H1 (cell line): ENCODE measurements around the gene PPP1R12B. TPM values are rescaled to one million over a fixed set of nuclear protein-coding genes. Genes with fewer than 3 reads are reported as not detected.
A peak's percentile ranks its signal among the peaks of the same experiment; 100 is the strongest.

Source experiments
- CTCF ChIA-PET: fragments of 300-600 bp; sonication (Branson Sonifier 250); formaldehyde crosslinking; loops from one replicate; lab custom pipeline; 2021; ENCODE audit not compliant: partially characterized antibody; lab: Charles Lee
- POLR2A ChIA-PET: fragments of 300-600 bp; sonication (Branson Sonifier 250); formaldehyde crosslinking; loops from one replicate; lab custom pipeline; 2021; ENCODE audit warnings: inconsistent platforms; ENCODE audit not compliant: partially characterized antibody; lab: Charles Lee
- DNase-seq, 2 experiments: peaks; one replicate each; pipeline versions ENCODE4 v3.0.0 to v3.0.0-alpha.2; 2010 to 2022; ENCODE audit warnings: low spot score in 2 of 2, low read depth in 1 of 2, mixed read lengths in 1 of 2
- FAIRE-seq: peaks from 2 replicates; lab custom pipeline; 2011; peaks lifted over from hg19 to GRCh38; lab: Jason Lieb, UNC
- H2AFZ ChIP-seq: 2 replicates; pipeline ENCODE4 v1.8.1; 2012; ENCODE audit warnings: low read length, inconsistent platforms
- H2AK5ac ChIP-seq: 2 replicates; pipeline ENCODE4 v1.6.1; 2013; ENCODE audit warnings: low read depth, low read length
- H2BK120ac ChIP-seq: replicated peaks from 2 replicates; pipeline ENCODE3; 2013; ENCODE audit warnings: low read depth, low read length, inconsistent platforms
- H2BK12ac ChIP-seq: 2 replicates; pipeline ENCODE4 v1.6.1; 2013; ENCODE audit warnings: low read depth, low read length
- H2BK15ac ChIP-seq: 2 replicates; pipeline ENCODE4 v1.6.1; 2013; ENCODE audit warnings: low read length
- H2BK20ac ChIP-seq: 2 replicates; pipeline ENCODE4 v1.6.1; 2013; ENCODE audit warnings: low read length
- H2BK5ac ChIP-seq: 2 replicates; pipeline ENCODE4 v1.6.1; 2013; ENCODE audit warnings: low read depth, low read length
- H3K14ac ChIP-seq: 2 replicates; pipeline ENCODE4 v1.6.1; 2013; ENCODE audit warnings: inconsistent platforms; ENCODE audit not compliant: insufficient read length
- H3K18ac ChIP-seq: 2 replicates; pipeline ENCODE4 v1.6.1; 2013; ENCODE audit warnings: low read length; ENCODE audit errors: extremely low read depth
- H3K23ac ChIP-seq: 2 replicates; pipeline ENCODE4 v1.6.1; 2013; ENCODE audit warnings: inconsistent platforms; ENCODE audit not compliant: insufficient read length
- H3K23me2 ChIP-seq: 2 replicates; pipeline ENCODE4 v1.6.1; 2013; ENCODE audit warnings: low read depth, low read length
- H3K27ac ChIP-seq: 2 replicates; pipeline ENCODE4 v1.6.1; 2011; ENCODE audit warnings: low read depth, low read length, inconsistent platforms
- H3K27me3 ChIP-seq, 4 experiments: replicated peaks in 1 of 4; 1 replicate in 1 of 4; 2 replicates in 3 of 4; pipeline versions ENCODE4 v1.6.1 to v1.8.1; 2011 to 2013; ENCODE audit warnings: low read length in 3 of 4, mild to moderate bottlenecking in 3 of 4, inconsistent platforms in 2 of 4, mixed read lengths in 2 of 4, moderate library complexity in 1 of 4; ENCODE audit not compliant: control insufficient read depth in 3 of 4, insufficient read depth in 3 of 4; ENCODE audit errors: extremely low read depth in 1 of 4
- H3K36me3 ChIP-seq, 4 experiments: 2 replicates each; pipeline versions ENCODE4 v1.6.1 to v1.8.1; 2011 to 2013; ENCODE audit warnings: mild to moderate bottlenecking in 4 of 4, low read length in 3 of 4, moderate library complexity in 2 of 4, control low read depth in 1 of 4, inconsistent platforms in 1 of 4; ENCODE audit not compliant: insufficient read depth in 4 of 4, control insufficient read depth in 2 of 4
- H3K4ac ChIP-seq: replicated peaks from 2 replicates; pipeline ENCODE3; 2013; ENCODE audit warnings: low read length, low read depth, mixed read lengths, inconsistent platforms; ENCODE audit not compliant: insufficient read length
- H3K4me1 ChIP-seq, 4 experiments: replicated peaks in 1 of 4; 1 replicate in 1 of 4; 2 replicates in 3 of 4; pipeline versions ENCODE4 v1.6.1 to v1.8.1; 2011 to 2013; ENCODE audit warnings: low read length in 3 of 4, inconsistent platforms in 2 of 4, mixed read lengths in 1 of 4; ENCODE audit not compliant: insufficient read depth in 4 of 4, control insufficient read depth in 3 of 4
- H3K4me2 ChIP-seq, 2 experiments: 2 replicates each; pipeline versions ENCODE4 v1.6.1 to v1.8.1; 2011 to 2013; ENCODE audit warnings: low read depth in 2 of 2, low read length in 2 of 2, control low read depth in 1 of 2, inconsistent platforms in 1 of 2, mild to moderate bottlenecking in 1 of 2; ENCODE audit not compliant: insufficient read depth in 1 of 2
- H3K4me3 ChIP-seq, 4 experiments: fragments of 200-600, 300-600 bp in 1 of 4; sonication (generic), shearing (Covaris generic), sonication (Bioruptor Twin) in 1 of 4; 2 replicates each; pipeline versions ENCODE4 v1.5.1 to v1.8.1; 2011 to 2016; ENCODE audit warnings: low read length in 4 of 4, low read depth in 3 of 4, control low read depth in 2 of 4, inconsistent platforms in 2 of 4, mild to moderate bottlenecking in 2 of 4, mixed read lengths in 1 of 4, moderate library complexity in 1 of 4; ENCODE audit not compliant: insufficient read depth in 2 of 4; ENCODE audit errors: extremely low read depth in 1 of 4
- H3K56ac ChIP-seq: replicated peaks from 2 replicates; pipeline ENCODE3; 2013; ENCODE audit warnings: low read depth, mild to moderate bottlenecking, mixed read lengths, low read length, inconsistent platforms; ENCODE audit not compliant: insufficient read length
- H3K79me1 ChIP-seq: 2 replicates; pipeline ENCODE4 v1.6.1; 2013; ENCODE audit warnings: low read depth, low read length, control low read depth
- H3K79me2 ChIP-seq, 2 experiments: 2 replicates each; pipeline versions ENCODE4 v1.6.1 to v1.8.1; 2012 to 2013; ENCODE audit warnings: low read length in 2 of 2, mild to moderate bottlenecking in 2 of 2, inconsistent platforms in 1 of 2; ENCODE audit not compliant: insufficient read depth in 2 of 2, control insufficient read depth in 1 of 2
- H3K9ac ChIP-seq, 4 experiments: replicated peaks in 1 of 4; 1 replicate in 1 of 4; 2 replicates in 3 of 4; pipeline versions ENCODE4 v1.6.1 to v1.8.1; 2011 to 2013; ENCODE audit warnings: low read depth in 3 of 4, low read length in 3 of 4, control low read depth in 2 of 4, mild to moderate bottlenecking in 2 of 4, moderate library complexity in 2 of 4, inconsistent platforms in 1 of 4; ENCODE audit errors: extremely low read depth in 1 of 4
- H3K9me3 ChIP-seq, 2 experiments: 2 replicates each; pipeline versions ENCODE4 v1.6.1 to v1.8.1; 2012 to 2013; ENCODE audit warnings: mild to moderate bottlenecking in 2 of 2, moderate library complexity in 2 of 2, control low read depth in 1 of 2, inconsistent platforms in 1 of 2, low read depth in 1 of 2, low read length in 1 of 2, mixed read lengths in 1 of 2; ENCODE audit not compliant: insufficient read depth in 2 of 2
- H4K20me1 ChIP-seq, 2 experiments: replicated peaks in 1 of 2; 2 replicates each; pipeline versions ENCODE3 to v1.8.1; 2011 to 2013; ENCODE audit warnings: inconsistent platforms in 2 of 2, low read length in 2 of 2, mild to moderate bottlenecking in 1 of 2; ENCODE audit not compliant: insufficient read depth in 2 of 2, control insufficient read depth in 1 of 2
- H4K5ac ChIP-seq: 2 replicates; pipeline ENCODE4 v1.6.1; 2013; ENCODE audit warnings: low read length, low read depth, mixed read lengths, inconsistent platforms; ENCODE audit not compliant: insufficient read length
- H4K8ac ChIP-seq: 2 replicates; pipeline ENCODE4 v1.8.0; 2013; ENCODE audit warnings: mild to moderate bottlenecking, moderate library complexity, low read length, inconsistent platforms; ENCODE audit not compliant: insufficient read depth; ENCODE audit errors: extremely low read depth
- H4K91ac ChIP-seq: replicated peaks from 2 replicates; pipeline ENCODE3; 2013; ENCODE audit warnings: low read length, mixed read lengths, inconsistent platforms; ENCODE audit not compliant: insufficient read length
- polyA plus RNA-seq, 7 experiments: library from polyadenylated mRNA; depleted of rRNA in 3 of 7; stranded (reverse) in 5 of 7; unstranded in 2 of 7; fragments of >200 nt in 5 of 7; fragments of 200-250 nt in 2 of 7; gene quantifications; 1 replicate in 5 of 7; 2 replicates in 1 of 7; 4 replicates in 1 of 7; pipeline versions ENCODE4 v1.2.1 to v1.2.3, GENCODE V29; 2011 to 2013; ENCODE audit warnings: missing spikeins in 2 of 7, mixed read lengths in 2 of 7
- total RNA-seq: library from RNA; stranded (reverse); fragmentation: NEBNext Ultra II Directional; extraction: Animal tissue kit (Norgen Biotek cat#: 25700); gene quantifications from 2 replicates; pipeline ENCODE4 v1.2.1, GENCODE V29; 2021

PPP1R12B gene
- total and polyA plus RNA-seq, 2 of the 8 experiments (the other 6 are each of a cell fraction or from before 2014, with no cell fraction given), result 7.9 to 18.7 TPM

GRCh38 chr1:202569393-202570322 lies 221.2 kb downstream of the PPP1R12B start:
- Histone ChIP-seq H4K8ac (no peak overlapping the region), H3K79me2 (no peaks in the 10 kb centered on the region), H4K20me1 (no peaks in the 10 kb centered on the region), H3K9ac (no peak overlapping the region), H3K4me2 (no peak overlapping the region), H3K27ac (no peak overlapping the region), H3K4me1 (peaks cover 4 to 25% (median 15%) of the 10 kb centered on the region in 4 experiments; a peak in 6 of 7 replicates), H2BK5ac (no peak overlapping the region), H3K56ac (no peak overlapping the region), H2BK20ac (no peak overlapping the region; the same call in 1 of the 2 replicates), H4K5ac (no peak overlapping the region), H3K36me3 (no peaks in the 10 kb centered on the region), H2BK120ac (no peak overlapping the region), H3K9me3 (no peaks in the 10 kb centered on the region), H3K79me1 (no peaks in the 10 kb centered on the region), H2AK5ac (no peak overlapping the region), H3K23ac (no peak overlapping the region), H2BK12ac (peak overlapping the region; percentile 10; the same call in 1 of the 2 replicates), H3K4ac (no peak overlapping the region), H4K91ac (no peak overlapping the region), H3K23me2 (no peaks in the 10 kb centered on the region), H2AFZ (no peak overlapping the region), H3K18ac (no peak overlapping the region), H3K14ac (no peak overlapping the region), H2BK15ac (no peak overlapping the region), H3K4me3 (no peak overlapping the region), H3K27me3 (no peaks in the 10 kb centered on the region)
- POLR2A ChIA-PET, result interaction anchor here (1.3 kb wide), 1 partner anchor 10 kb away, joined by 3 read pairs; no protein-coding TSS in a partner anchor
- DNase-seq, result no peak
- no peak for FAIRE-seq
- CTCF ChIA-PET, result interaction anchor here (0.7 to 10.1 kb wide), 18 partner anchors 8 to 150 kb away, joined by 3 to 78 read pairs (median 5); no protein-coding TSS in a partner anchor
